Erythroblast (primary cell): ENCODE results near the gene SUSD6.

ENCODE experiments used
- GATA1 ChIP-seq: IDR thresholded peaks from 2 replicates; pipeline ENCODE4 v1.6.1; 2011; ENCODE audit warnings: low read depth, mild to moderate bottlenecking, control low read depth, low read length, moderate library complexity
- POLR2A ChIP-seq: IDR thresholded peaks from 2 replicates; pipeline ENCODE4 v1.6.1; 2011; ENCODE audit warnings: mild to moderate bottlenecking, low read length

GRCh38 chr14:69584389-69584788 is 27.0 kb upstream of the SUSD6 start:
- no peak for TF ChIP-seq POLR2A
- no peak for TF ChIP-seq GATA1
